ENCODE data around the gene GPR108. TPM values are rescaled to one million over a fixed set of nuclear protein-coding genes. Genes with fewer than 3 reads are reported as not detected.

GPR108 gene
- total RNA-seq, 1 experiment from 2014 or later: 43.0 TPM

DNA sequence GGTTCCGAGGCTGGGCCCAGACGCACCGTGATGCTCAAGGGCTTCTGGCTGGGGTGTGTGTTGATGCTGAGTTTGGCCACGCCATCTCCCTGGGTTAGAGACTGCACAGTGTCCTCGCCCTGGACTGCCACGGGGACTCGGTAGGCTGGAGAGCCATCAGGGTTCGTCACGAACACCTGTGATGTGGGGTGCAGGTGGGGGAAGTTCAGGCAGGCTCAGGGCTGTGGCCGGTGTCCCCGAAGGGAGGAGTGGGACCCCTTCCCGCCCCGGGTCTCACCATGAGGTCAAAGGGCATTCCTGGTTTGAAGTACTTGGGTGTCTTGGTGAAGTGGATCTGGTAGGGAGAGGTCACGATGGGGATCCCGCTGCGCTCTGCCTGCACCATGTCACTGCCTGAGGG, 25.1 kb downstream of the GPR108 start:
- H3K36me3 ChIP-seq (ENCODE audit: control insufficient read depth, insufficient read depth, low read length): no peaks in the 10 kb centered on the region
- in situ Hi-C loops (cut with HindIII; ENCODE audit: low pct_unique_long_range_greater_than_20kb, low sequenced_read_pairs) (no loop called here), intact Hi-C loops (cut with micrococcal nuclease; ENCODE audit: unreplicated experiment) (no loop called here)
- TF ChIP-seq TCF7L2 (IDR thresholded peaks at IDR 0.05; ENCODE audit: low read depth, low read length) (no peak), CTCF (IDR thresholded peaks at IDR 0.05) (no peak), REST (IDR thresholded peaks at IDR 0.05; ENCODE audit: insufficient read depth in 1 of 2, low read depth in 2 of 2, low read length in 1 of 2) (no peak), POLR2AphosphoS5 (IDR thresholded peaks at IDR 0.05; ENCODE audit: low read depth, low read length) (no peak), SIN3A (IDR thresholded peaks at IDR 0.05; ENCODE audit: borderline replicate concordance, insufficient read depth, low read depth, low read length) (no peak)
- no peaks in the 10 kb centered on the region for H3K4me1 ChIP-seq (ENCODE audit: control insufficient read depth, insufficient read depth, low read length)
- DNase-seq (ENCODE audit: low read depth, low spot score) (no peak), ATAC-seq (no peak)
- H3K4me3 ChIP-seq (ENCODE audit: low read depth in 2 of 2, low read length in 2 of 2): no peak overlapping the region
- CTCF ChIA-PET: no interaction called here
- no peak overlapping the region for H3K27ac ChIP-seq (ENCODE audit: low read length)
- no TSS peak for BruUV-seq (replicated peaks)
- H3K9me3 ChIP-seq (ENCODE audit: control insufficient read depth, insufficient read depth, low read depth, low read length): no peaks in the 10 kb centered on the region
- H3K27me3 ChIP-seq (ENCODE audit: control insufficient read depth, insufficient read depth, low read length): no peaks in the 10 kb centered on the region
- POLR2A ChIA-PET: no interaction called here

GRCh38 chr19:6711605-6712004, 25.8 kb downstream of the GPR108 start:
- Histone ChIP-seq H3K27me3 (ENCODE audit: control insufficient read depth, insufficient read depth, low read length) (no peaks in the 10 kb centered on the region), H3K4me3 (ENCODE audit: low read depth in 2 of 2, low read length in 2 of 2) (no peak overlapping the region), H3K4me1 (ENCODE audit: control insufficient read depth, insufficient read depth, low read length) (no peaks in the 10 kb centered on the region), H3K36me3 (ENCODE audit: control insufficient read depth, insufficient read depth, low read length) (no peaks in the 10 kb centered on the region), H3K27ac (ENCODE audit: low read length) (no peak overlapping the region), H3K9me3 (ENCODE audit: control insufficient read depth, insufficient read depth, low read depth, low read length) (no peaks in the 10 kb centered on the region)
- intact Hi-C loops (cut with micrococcal nuclease; ENCODE audit: unreplicated experiment) (no loop called here), in situ Hi-C loops (cut with HindIII; ENCODE audit: low pct_unique_long_range_greater_than_20kb, low sequenced_read_pairs) (no loop called here)
- DNase-seq (ENCODE audit: low read depth, low spot score) (no peak), ATAC-seq (no peak; the same call in 1 of the 2 replicates)
- ChIA-PET POLR2A (no interaction called here), CTCF (no interaction called here)
- BruUV-seq (replicated peaks): no TSS peak
- no peak for TF ChIP-seq SIN3A (IDR thresholded peaks at IDR 0.05; ENCODE audit: borderline replicate concordance, insufficient read depth, low read depth, low read length)
- TF ChIP-seq POLR2AphosphoS5 (IDR thresholded peaks at IDR 0.05; ENCODE audit: low read depth, low read length): no peak
- no peak for TF ChIP-seq TCF7L2 (IDR thresholded peaks at IDR 0.05; ENCODE audit: low read depth, low read length)
- no peak for TF ChIP-seq REST (IDR thresholded peaks at IDR 0.05; ENCODE audit: insufficient read depth in 1 of 2, low read depth in 2 of 2, low read length in 1 of 2)
- TF ChIP-seq CTCF (IDR thresholded peaks at IDR 0.05): no peak
